GM21360 (cell line): ENCODE results near the gene ABCA10.

Experiments used
- ATAC-seq: cut with Tn5 transposase; IDR thresholded peaks from one replicate; pipeline ENCODE4 v1.9.1; 2021; ENCODE audit warnings: mild to moderate bottlenecking, moderate library complexity; ENCODE audit not compliant: unreplicated experiment

Gene ABCA10

DNA sequence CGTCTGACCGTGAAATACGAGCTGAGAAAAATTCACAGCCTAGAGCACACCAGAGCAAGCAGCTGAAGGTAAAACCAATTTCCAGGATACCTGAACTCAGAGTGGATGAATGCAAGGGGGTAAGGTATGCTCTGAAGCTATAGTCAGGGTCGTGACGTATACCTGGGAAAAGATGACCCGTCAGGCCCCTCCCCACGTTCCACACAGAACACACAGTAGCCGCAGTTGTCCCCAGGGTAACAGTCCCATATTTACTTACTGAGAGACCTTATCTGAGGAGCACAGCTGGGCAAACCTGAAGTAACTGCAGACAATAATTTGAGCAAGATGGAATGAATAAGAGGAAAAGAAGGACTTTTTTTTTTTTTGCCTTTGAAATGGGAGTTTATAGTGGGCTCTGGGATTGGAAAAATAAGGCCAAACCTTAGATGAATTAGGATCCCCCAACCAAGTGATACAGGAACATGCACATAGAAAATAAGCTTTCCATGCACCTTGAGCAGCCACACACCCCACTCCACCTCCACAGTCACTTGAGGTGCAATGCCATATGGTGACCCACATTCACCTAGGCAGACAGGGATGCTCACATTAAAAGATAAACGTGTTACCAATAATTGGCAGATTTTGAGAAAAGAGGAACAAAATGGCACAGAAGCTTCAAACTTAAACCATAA is 124.9 kb downstream of the ABCA10 start:
- ATAC-seq: no peak

DNA sequence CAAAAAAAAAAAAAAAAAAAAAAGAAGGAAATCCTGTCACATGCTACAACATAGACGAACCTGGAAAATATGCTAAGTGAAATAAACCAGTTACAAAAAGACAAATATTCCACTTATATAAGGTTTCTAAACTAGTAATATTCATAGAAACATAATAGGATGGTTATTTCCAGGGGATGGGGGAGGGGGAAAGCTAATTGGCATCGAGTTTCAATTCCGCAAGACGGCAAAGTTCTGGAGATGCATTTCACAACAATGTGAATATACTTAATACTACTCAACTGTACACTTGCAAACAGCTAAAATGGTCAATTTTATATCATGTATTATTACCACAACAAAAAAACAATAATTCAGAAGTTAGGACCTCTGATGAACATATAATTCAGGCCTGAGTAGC is 130.0 kb downstream of the ABCA10 start:
- no peak for ATAC-seq
